DMS 273 (cell line): Measurements from ENCODE around the gene COL5A3.
"Not testable (repeated sequence)": the region's sequence is repeated elsewhere in the genome, so short reads cannot be mapped to it uniquely, and the experiment has no call there.

ENCODE experiments used
- DNase-seq: peaks from one replicate; lab custom pipeline; 2025; ENCODE audit not compliant: unreplicated experiment; lab: John Stamatoyannopoulos, UW

COL5A3 gene

GRCh38 chr19:10010247-10010691 lies at the start of gene COL5A3:
Gene COL5A3 (minus strand): TSS chr19:10010504. CDS start chr19:10010385, 119 bp downstream.
- peak; percentile 63 for DNase-seq

- no peak for DNase-seq
Observed at GRCh38 chr19:10052602-10053360, 42.5 kb upstream of the COL5A3 start.

DNA sequence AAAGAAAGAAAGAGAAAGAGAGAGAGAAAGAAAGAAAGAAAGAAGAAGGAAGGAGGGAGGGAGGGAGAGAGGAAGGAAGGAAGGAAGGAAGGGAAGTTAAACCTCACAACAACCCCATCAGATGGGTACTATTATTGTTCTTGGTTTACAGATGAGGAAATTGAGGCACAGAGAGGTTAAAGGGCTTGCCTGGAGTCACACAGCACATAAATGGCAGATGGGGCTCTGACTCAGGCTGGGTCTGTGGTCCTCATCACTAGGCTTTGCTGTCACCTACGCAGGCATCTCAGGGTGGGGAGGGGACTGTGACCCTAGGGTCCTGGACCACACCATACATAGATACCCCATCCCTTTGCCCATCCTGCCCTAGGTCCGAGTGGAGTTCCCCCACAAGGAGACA lies 39.3 kb upstream of the COL5A3 start:
- DNase-seq: no peak

DNA sequence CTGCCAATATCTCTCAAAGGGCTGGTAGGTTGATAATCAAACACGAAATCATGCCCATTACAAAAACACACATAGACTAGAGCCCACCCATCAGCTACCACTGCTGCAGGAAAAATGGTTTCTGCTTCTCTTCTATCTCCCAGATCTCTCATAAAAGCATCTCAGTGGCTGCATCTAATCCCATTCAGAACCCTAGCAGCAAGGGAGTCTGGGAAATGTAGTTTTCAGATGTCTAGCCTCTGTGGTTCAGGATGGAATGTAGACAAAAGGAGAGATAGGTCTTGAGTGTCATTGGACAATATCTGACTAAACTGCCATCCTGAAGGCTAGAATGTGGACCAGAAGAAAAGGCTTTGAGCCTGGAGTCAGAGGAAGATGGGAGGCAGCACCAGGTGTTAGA lies 35.1 kb upstream of the COL5A3 start:
- no peak for DNase-seq

- no peak for DNase-seq
Observed at GRCh38 chr19:10044390-10044789, 34.1 kb upstream of the COL5A3 start.

DNA sequence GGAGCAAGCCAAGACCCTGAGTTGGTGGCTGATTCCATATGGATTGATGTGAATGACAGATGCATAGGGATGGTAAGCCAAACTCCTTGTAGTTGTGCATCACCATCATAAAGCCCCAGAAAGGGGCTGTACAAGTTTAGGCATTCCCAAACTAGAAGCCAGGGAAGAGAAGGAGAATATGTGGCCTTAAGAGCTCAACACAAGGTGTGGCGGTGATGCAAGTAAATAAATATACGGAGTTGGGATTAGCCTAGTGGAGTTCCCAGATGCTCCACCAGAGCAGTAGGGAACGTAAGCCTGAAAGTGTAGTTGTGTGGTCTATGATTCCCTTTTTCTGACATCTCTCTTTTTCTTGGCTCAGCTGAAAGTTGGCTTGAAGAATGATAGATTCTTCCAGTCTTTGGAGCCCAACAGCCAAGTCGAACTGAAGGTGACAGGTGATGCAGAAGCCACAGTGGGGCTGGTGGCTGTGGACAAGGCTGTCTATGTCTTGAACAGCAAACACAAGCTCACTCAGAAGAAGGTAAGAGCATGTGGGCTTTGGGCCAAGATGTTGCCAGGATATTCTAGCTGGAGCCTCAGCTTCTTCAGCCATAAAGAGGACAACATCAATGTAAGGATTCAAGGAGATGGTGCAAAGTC lies 33.1 kb upstream of the COL5A3 start:
- DNase-seq: peak; percentile 82

GRCh38 chr19:10037809-10038208 lies 27.5 kb upstream of the COL5A3 start:
- DNase-seq: no peak

DNA sequence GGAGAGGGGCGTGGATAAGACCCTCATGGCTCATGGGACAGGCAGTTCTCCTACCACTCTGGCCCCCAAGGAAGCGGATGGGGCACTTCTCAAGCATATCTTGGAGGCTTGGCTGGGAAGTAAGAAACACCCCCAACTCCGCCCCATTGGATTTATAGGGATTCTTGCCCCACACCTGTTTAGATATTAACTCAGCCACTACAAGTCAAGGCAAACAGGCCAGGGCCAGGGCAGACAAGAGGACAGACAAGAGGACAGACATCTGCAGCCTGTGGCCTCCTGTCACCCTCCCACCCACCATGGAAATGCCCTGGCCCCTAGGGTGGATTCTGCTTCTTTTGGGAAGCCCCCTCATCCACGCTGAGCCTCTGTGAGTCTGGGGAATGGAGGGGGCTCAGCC lies 27.1 kb upstream of the COL5A3 start:
- DNase-seq: no peak

GRCh38 chr19:10036601-10037071 lies 26.3 kb upstream of the COL5A3 start:
- no peak for DNase-seq

- DNase-seq: no peak
Observed at GRCh38 chr19:10033614-10034013, 23.3 kb upstream of the COL5A3 start.

- peak; percentile 98 for DNase-seq
Observed at GRCh38 chr19:10027158-10027997, 17.1 kb upstream of the COL5A3 start.

- no peak for DNase-seq
Observed at GRCh38 chr19:10026744-10027143, 16.4 kb upstream of the COL5A3 start.

DNA sequence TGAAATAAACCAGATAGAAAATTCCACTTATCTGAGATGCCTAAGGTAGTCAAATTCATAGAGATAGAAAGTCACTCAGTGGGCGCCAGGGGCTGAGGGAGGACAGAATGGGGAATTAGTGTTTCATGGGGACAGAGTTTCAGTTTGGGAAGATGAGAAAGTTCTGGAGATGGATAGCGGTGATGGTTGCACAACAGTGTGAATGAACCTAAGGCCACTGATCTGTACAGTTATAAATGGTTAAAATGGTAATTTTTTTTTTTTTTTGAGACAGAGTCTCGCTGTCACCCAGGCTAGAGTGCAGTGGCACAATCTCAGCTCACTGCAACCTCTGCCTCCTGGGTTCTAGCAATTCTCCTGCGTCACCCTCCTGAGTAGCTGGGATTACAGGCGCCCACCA lies 12.8 kb upstream of the COL5A3 start:
- DNase-seq: not testable (repeated sequence)

DNA sequence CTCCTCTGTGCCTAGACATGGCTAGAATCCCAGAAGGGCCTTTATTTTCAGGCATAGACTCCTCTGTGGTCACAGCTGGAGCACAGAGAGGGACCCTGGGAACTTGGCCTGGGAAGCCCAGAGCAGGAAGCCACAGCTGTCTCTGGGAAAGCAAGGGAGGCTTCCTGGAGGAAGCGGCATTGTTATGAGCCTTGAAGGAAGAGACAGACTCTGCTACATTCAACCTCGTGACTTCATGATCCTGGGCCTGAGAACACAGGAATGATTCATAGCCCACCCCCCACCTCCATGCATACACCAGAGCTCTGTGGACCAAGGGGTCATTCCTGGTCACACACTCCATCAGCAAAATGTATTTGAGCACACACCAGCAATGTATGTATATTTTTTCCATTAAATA lies 11.6 kb upstream of the COL5A3 start:
- DNase-seq: no peak

GRCh38 chr19:10021446-10021845 lies 11.1 kb upstream of the COL5A3 start:
- DNase-seq: no peak

DNA sequence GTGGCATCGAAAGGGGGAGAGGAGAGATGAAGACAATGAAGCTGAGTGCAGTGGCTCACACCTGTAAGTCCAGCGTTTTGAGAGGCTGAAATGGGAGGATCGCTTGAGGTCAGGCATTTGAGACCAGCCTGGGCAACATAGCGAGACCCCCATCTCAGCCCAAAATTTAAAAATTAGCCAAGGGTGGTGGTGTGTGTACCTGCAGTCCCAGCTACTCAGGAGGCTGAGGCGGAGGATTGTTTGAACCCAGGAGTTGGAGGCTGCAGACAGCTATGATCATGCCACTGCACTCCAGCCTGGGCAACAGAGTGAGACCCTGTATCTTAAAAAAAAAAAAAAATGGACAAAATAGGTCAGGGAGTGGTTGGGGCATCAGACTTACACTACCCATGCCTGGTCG lies 10.5 kb upstream of the COL5A3 start:
- no peak for DNase-seq

DNA sequence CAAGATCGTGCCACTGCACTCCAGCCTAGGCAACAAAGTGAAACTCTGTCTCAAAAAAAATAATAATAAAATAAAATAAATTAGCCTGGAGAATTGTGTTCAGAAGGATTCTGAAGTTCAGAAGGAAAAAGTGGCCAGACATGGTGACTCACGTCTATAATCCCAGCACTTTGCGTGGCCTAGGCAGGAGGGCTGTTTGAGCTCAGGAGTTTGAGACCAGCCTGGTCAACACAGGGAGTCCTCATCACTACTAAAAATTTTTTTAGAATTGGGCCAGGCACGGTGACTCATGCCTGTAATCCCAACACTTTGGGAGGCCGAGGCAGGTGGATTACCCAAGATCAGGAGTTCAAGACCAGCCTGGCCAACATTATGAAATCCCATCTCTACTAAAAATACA lies 8.9 kb upstream of the COL5A3 start:
- no peak for DNase-seq

DNA sequence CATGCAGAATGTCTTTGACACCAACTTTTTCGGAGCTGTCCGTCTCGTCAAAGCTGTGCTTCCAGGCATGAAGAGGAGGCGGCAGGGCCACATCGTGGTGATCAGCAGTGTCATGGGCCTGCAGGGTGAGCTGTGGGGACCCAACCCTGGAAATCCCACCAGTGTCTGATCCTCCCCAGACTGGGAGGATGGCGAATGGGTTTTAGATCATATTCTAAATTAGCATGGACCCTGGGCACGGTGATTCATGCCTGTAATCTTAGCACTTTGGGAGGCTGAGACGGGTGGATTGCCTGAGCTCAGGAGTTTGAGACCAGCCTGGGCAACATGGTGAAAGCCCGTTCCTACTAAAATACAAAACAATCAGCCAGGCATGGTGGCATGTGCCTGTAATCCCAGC lies 8.5 kb upstream of the COL5A3 start:
- DNase-seq: no peak

DNA sequence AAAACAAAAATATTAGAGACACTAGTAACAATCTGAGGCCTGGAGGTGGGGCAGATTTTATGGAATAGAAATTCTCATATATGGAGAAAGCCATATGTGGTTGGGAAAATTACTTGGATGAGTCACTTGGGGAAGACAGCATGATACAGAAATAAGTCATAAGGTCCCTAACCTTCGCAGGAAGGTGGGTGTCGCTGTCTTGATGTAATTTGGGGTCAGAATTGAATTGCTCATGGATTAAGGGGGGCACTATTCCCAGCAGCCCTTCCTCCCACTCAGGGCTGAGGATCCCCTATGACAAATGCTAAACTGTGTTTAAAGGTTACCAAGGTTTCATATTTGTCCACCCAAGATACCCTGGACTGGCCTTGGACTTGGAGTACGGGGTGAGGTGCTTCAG lies 8.0 kb upstream of the COL5A3 start:
- DNase-seq: no peak

- DNase-seq: no peak
Observed at GRCh38 chr19:10013834-10014618, 3.7 kb upstream of the COL5A3 start.

GRCh38 chr19:10013316-10013715 lies 3.0 kb upstream of the COL5A3 start, which contains the start of gene RDH8:
Gene RDH8 (plus strand): TSS chr19:10013483. CDS start chr19:10013498, 15 bp downstream.
- DNase-seq: no peak
